Hippocampal formation (tissue), 2 donors: ENCODE results near the gene TSC1.
"Not testable (repeated sequence)": the region's sequence is repeated elsewhere in the genome, so short reads cannot be mapped to it uniquely, and the experiment has no call there.

Experiments
- DNase-seq, 2 donors: peaks; one replicate each; lab custom pipeline; 2025; lab: John Stamatoyannopoulos, UW

The TSC1 gene

GRCh38 chr9:132976571-132976970, 32.2 kb upstream of the TSC1 start:
- DNase-seq = no peak

- DNase-seq = no peak
Measured at GRCh38 chr9:132975961-132976360, 31.5 kb upstream of the TSC1 start.

GRCh38 chr9:132973713-132974112, 29.3 kb upstream of the TSC1 start:
- DNase-seq = no peak

GRCh38 chr9:132973166-132973565, 28.8 kb upstream of the TSC1 start:
- DNase-seq = no peak

- DNase-seq = no peak
Measured at GRCh38 chr9:132970324-132971062, 26.1 kb upstream of the TSC1 start.

- no peak for DNase-seq
Measured at GRCh38 chr9:132969783-132970182, 25.4 kb upstream of the TSC1 start.

- not testable (repeated sequence) for DNase-seq
Measured at GRCh38 chr9:132967908-132968307, 23.5 kb upstream of the TSC1 start.

- DNase-seq = no peak
Measured at GRCh38 chr9:132965478-132965877, 21.1 kb upstream of the TSC1 start.

- no peak for DNase-seq
Measured at GRCh38 chr9:132961002-132961401, 16.6 kb upstream of the TSC1 start.

GRCh38 chr9:132957805-132958204, 13.4 kb upstream of the TSC1 start:
- no peak for DNase-seq

- no peak for DNase-seq
Measured at GRCh38 chr9:132955768-132956167, 11.4 kb upstream of the TSC1 start.

GRCh38 chr9:132955123-132955522, 10.7 kb upstream of the TSC1 start:
- no peak for DNase-seq

- DNase-seq = no peak
Measured at GRCh38 chr9:132949709-132950108, 5.3 kb upstream of the TSC1 start.

- DNase-seq = no peak
Measured at GRCh38 chr9:132948482-132949050, 4.2 kb upstream of the TSC1 start.

- no peak for DNase-seq
Measured at GRCh38 chr9:132947756-132948155, 3.3 kb upstream of the TSC1 start.

GRCh38 chr9:132946631-132947295, 2.3 kb upstream of the TSC1 start:
- DNase-seq = no peak

- no peak for DNase-seq
Measured at GRCh38 chr9:132946211-132946610, 1.8 kb upstream of the TSC1 start.

- DNase-seq = no peak
Measured at GRCh38 chr9:132945186-132946130, 1.0 kb upstream of the TSC1 start.

- no peak for DNase-seq
Measured at GRCh38 chr9:132943651-132944293, 644 bp downstream of the TSC1 start.

- no peak for DNase-seq
Measured at GRCh38 chr9:132942541-132943182, 1.8 kb downstream of the TSC1 start.

GRCh38 chr9:132939169-132939568, 5.2 kb downstream of the TSC1 start:
- no peak for DNase-seq
